Ishikawa (cell line): ENCODE results near the gene TNIP1.

Experiments used
- CEBPB ChIP-seq: IDR thresholded peaks from 2 replicates; pipeline ENCODE4 v1.6.1; 2012
- CREB1 ChIP-seq: IDR thresholded peaks from 2 replicates; pipeline ENCODE4 v1.6.1; 2012; ENCODE audit warnings: low read depth
- EGR1 ChIP-seq: IDR thresholded peaks from 2 replicates; pipeline ENCODE4 v1.6.1; 2012
- EP300 ChIP-seq: IDR thresholded peaks from 2 replicates; pipeline ENCODE4 v1.6.1; 2012; ENCODE audit warnings: borderline replicate concordance
- FOXM1 ChIP-seq: IDR thresholded peaks from 2 replicates; pipeline ENCODE4 v1.6.1; 2012; ENCODE audit warnings: low read depth, borderline replicate concordance
- MAX ChIP-seq: IDR thresholded peaks from 2 replicates; pipeline ENCODE4 v1.6.1; 2012
- NFIC ChIP-seq: IDR thresholded peaks from 2 replicates; pipeline ENCODE4 v1.6.1; 2012
- RAD21 ChIP-seq: IDR thresholded peaks from 2 replicates; pipeline ENCODE4 v1.6.1; 2012; ENCODE audit warnings: low read depth
- REST ChIP-seq: IDR thresholded peaks from 2 replicates; pipeline ENCODE4 v1.6.1; 2012; ENCODE audit warnings: low read depth, mild to moderate bottlenecking
- TAF1 ChIP-seq: IDR thresholded peaks from 2 replicates; pipeline ENCODE4 v1.6.1; 2012; ENCODE audit warnings: low read depth, mild to moderate bottlenecking
- TCF12 ChIP-seq: IDR thresholded peaks from 2 replicates; pipeline ENCODE4 v1.6.1; 2012; ENCODE audit warnings: low read depth
- TEAD4 ChIP-seq: IDR thresholded peaks from 2 replicates; pipeline ENCODE4 v1.6.1; 2012
- YY1 ChIP-seq: IDR thresholded peaks from 2 replicates; pipeline ENCODE4 v1.6.1; 2012; ENCODE audit warnings: low read depth
- ZBTB7A ChIP-seq: IDR thresholded peaks from 2 replicates; pipeline ENCODE4 v1.6.1; 2012; ENCODE audit warnings: low read depth
- TF ChIP-seq, protein P1 (sequence below): IDR thresholded peaks from 2 replicates; pipeline ENCODE4 v1.6.1; 2012

TNIP1 gene

GRCh38 chr5:151101746-151102145 lies 20.9 kb upstream of the TNIP1 start:
- TF ChIP-seq REST (no peak), TAF1 (no peak), FOXM1 (no peak), TEAD4 (no peak), CEBPB (no peak), YY1 (no peak), NFIC (no peak), MAX (no peak), EP300 (no peak), ZBTB7A (no peak), EGR1 (no peak), TCF12 (no peak)
- TF ChIP-seq, protein P1, sequence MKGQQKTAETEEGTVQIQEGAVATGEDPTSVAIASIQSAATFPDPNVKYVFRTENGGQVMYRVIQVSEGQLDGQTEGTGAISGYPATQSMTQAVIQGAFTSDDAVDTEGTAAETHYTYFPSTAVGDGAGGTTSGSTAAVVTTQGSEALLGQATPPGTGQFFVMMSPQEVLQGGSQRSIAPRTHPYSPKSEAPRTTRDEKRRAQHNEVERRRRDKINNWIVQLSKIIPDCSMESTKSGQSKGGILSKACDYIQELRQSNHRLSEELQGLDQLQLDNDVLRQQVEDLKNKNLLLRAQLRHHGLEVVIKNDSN = no peak

GRCh38 chr5:151101151-151101550 lies 20.3 kb upstream of the TNIP1 start:
- no peak for TF ChIP-seq RAD21
- TF ChIP-seq ZBTB7A = no peak
- no peak for TF ChIP-seq EP300
- TF ChIP-seq, protein P1 = no peak

- TF ChIP-seq TEAD4 = no peak
- TF ChIP-seq TCF12 = no peak
Measured at GRCh38 chr5:151100681-151101080, 19.8 kb upstream of the TNIP1 start.

DNA sequence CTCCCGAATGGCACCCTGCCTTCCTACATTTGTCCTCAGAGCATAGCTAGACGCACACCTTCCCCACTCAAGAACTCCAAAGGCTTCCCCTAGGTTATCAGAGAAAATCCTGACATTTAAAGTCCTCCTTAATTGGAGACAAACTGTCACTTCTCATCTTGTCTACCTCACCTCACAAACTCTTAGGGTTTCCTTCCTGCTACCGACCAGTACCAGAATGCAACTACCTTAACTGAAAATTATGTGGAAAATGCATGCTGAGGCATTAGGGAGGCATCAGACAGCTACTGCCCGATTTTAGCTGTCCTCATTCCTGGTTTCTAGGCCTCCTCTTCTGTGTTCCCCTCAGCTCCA lies 17.9 kb upstream of the TNIP1 start:
- TF ChIP-seq CEBPB (no peak), FOXM1 (no peak), RAD21 (no peak), MAX (no peak), REST (no peak)

- TF ChIP-seq EGR1 (no peak), RAD21 (no peak), TAF1 (no peak), ZBTB7A (no peak), TEAD4 (no peak), NFIC (no peak), MAX (no peak), CEBPB (no peak), FOXM1 (no peak), TCF12 (no peak), EP300 (no peak), CREB1 (no peak), YY1 (no peak), REST (no peak)
- TF ChIP-seq, protein P1 = no peak
Measured at GRCh38 chr5:151097820-151098767, 17.3 kb upstream of the TNIP1 start.
